HG03103 (cell line): ENCODE data around the gene NXF1.
A peak's percentile ranks its signal among the peaks of the same experiment; 100 is the strongest.
"Not testable (repeated sequence)": the region's sequence is repeated elsewhere in the genome, so short reads cannot be mapped to it uniquely, and the experiment has no call there.

Source experiments
- ATAC-seq: cut with Tn5 transposase; IDR thresholded peaks from one replicate; pipeline ENCODE4 v1.9.1; 2021; ENCODE audit warnings: low read depth; ENCODE audit not compliant: unreplicated experiment

Gene NXF1

GRCh38 chr11:62805076-62805892 is at the start of gene NXF1:
Gene NXF1, minus strand, starts transcription at chr11:62805440. Its CDS starts 84 bp downstream, at chr11:62805356.
- ATAC-seq, result peak; percentile 78

GRCh38 chr11:62854013-62854824 is 49.0 kb upstream of the NXF1 start:
- no peak for ATAC-seq

- ATAC-seq, result no peak
Measured at GRCh38 chr11:62853279-62853965, 48.2 kb upstream of the NXF1 start.

- no peak for ATAC-seq
Measured at GRCh38 chr11:62852523-62853188, 47.4 kb upstream of the NXF1 start.

GRCh38 chr11:62851807-62852522 is 46.7 kb upstream of the NXF1 start:
- no peak for ATAC-seq

GRCh38 chr11:62850911-62851806 is 45.9 kb upstream of the NXF1 start:
- no peak for ATAC-seq

GRCh38 chr11:62847767-62848314 is 42.6 kb upstream of the NXF1 start:
- no peak for ATAC-seq

- ATAC-seq, result no peak
Measured at GRCh38 chr11:62846177-62846576, 40.9 kb upstream of the NXF1 start.

- ATAC-seq, result no peak
Measured at GRCh38 chr11:62844154-62844553, 38.9 kb upstream of the NXF1 start.

- no peak for ATAC-seq
Measured at GRCh38 chr11:62843466-62843865, 38.2 kb upstream of the NXF1 start.

GRCh38 chr11:62842891-62843290 is 37.7 kb upstream of the NXF1 start:
- not testable (repeated sequence) for ATAC-seq

- no peak for ATAC-seq
Measured at GRCh38 chr11:62842171-62842741, 37.0 kb upstream of the NXF1 start.

- ATAC-seq, result peak; percentile 36
Measured at GRCh38 chr11:62841361-62842170, 36.3 kb upstream of the NXF1 start.

GRCh38 chr11:62840721-62841360 is 35.6 kb upstream of the NXF1 start:
- ATAC-seq, result not testable (repeated sequence)

- no peak for ATAC-seq
Measured at GRCh38 chr11:62839050-62839945, 34.1 kb upstream of the NXF1 start, which contains the start of gene WDR74. Gene WDR74, minus strand, starts transcription at chr11:62839590. Its CDS starts 20 bp downstream, at chr11:62839570.

GRCh38 chr11:62835336-62835735 is 30.1 kb upstream of the NXF1 start:
- no peak for ATAC-seq
